Natural killer cell (primary cell): ENCODE results near the gene NDRG4. TPM values are rescaled to one million over a fixed set of nuclear protein-coding genes. Genes with fewer than 3 reads are reported as not detected.

Experiments used
- ATAC-seq, 3 donors: fragments of 150-1000 bp in 2 of 3; fragments of 200-7000 bp in 1 of 3; cut with Tn5 transposase; 1 replicate in 1 of 3; 2 replicates in 2 of 3; pipeline ENCODE4 v1.10.0; 2021; ENCODE audit warnings: mild to moderate bottlenecking in 2 of 3, moderate library complexity in 2 of 3
- DNase-seq, 2 donors: peaks; one replicate each; pipeline versions ENCODE4 v3.0.0 to v3.0.0-alpha.2; 2013 to 2021; ENCODE audit warnings: mixed read lengths in 1 of 2
- H3K27ac ChIP-seq: one replicate; pipeline ENCODE4 v1.5.1; 2013; ENCODE audit warnings: mild to moderate bottlenecking, low read length
- H3K27me3 ChIP-seq: one replicate; pipeline ENCODE4 v1.6.1; 2013; ENCODE audit warnings: low read length; ENCODE audit not compliant: control insufficient read depth, insufficient read depth
- H3K36me3 ChIP-seq: one replicate; pipeline ENCODE4 v1.6.1; 2013; ENCODE audit warnings: low read length; ENCODE audit not compliant: control insufficient read depth, insufficient read depth
- H3K4me1 ChIP-seq: one replicate; pipeline ENCODE4 v1.6.1; 2013; ENCODE audit warnings: low read length; ENCODE audit not compliant: control insufficient read depth, insufficient read depth
- H3K4me3 ChIP-seq: one replicate; pipeline ENCODE4 v1.5.1; 2013; ENCODE audit warnings: low read length
- H3K9me3 ChIP-seq: one replicate; pipeline ENCODE4 v1.6.1; 2013; ENCODE audit warnings: low read length; ENCODE audit not compliant: control insufficient read depth, insufficient read depth
- H3K27ac Mint-ChIP-seq, 2 donors: one replicate each; pipeline ENCODE4 v1.8.0; 2022; ENCODE audit warnings: mild to moderate bottlenecking in 2 of 2, mixed read lengths in 2 of 2, moderate library complexity in 1 of 2
- H3K27me3 Mint-ChIP-seq, 2 donors: one replicate each; pipeline ENCODE4 v1.8.0; 2022; ENCODE audit warnings: low read depth in 2 of 2, mixed read lengths in 2 of 2
- H3K36me3 Mint-ChIP-seq: one replicate; pipeline ENCODE4 v1.8.0; 2022; ENCODE audit warnings: mixed read lengths
- H3K4me1 Mint-ChIP-seq, 2 donors: one replicate each; pipeline ENCODE4 v1.8.0; 2022; ENCODE audit warnings: mixed read lengths in 2 of 2
- H3K4me3 Mint-ChIP-seq: one replicate; pipeline ENCODE4 v1.8.0; 2022; ENCODE audit warnings: mild to moderate bottlenecking, moderate library complexity, mixed read lengths
- H3K9me3 Mint-ChIP-seq, 2 donors: one replicate each; pipeline ENCODE4 v1.8.0; 2022; ENCODE audit warnings: mixed read lengths in 2 of 2
- WGBS: methylation state at CpG from one replicate; pipeline ENCODE4 v1.1.7; 2013; ENCODE audit warnings: missing lambda C conversion rate; ENCODE audit not compliant: insufficient coverage; 5-methylcytosine and 5-hydroxymethylcytosine counted together
- intact Hi-C: fragments of 100-400 bp; cut with micrococcal nuclease; formaldehyde crosslinking; loops from one replicate; pipeline ENCODE4 v1.14.2; 2022
- total RNA-seq, 4 donors: library from RNA; stranded (reverse); fragments of 120-200 nt in 1 of 4; gene quantifications; one replicate each; pipeline versions ENCODE4 v1.2.3 to v1.2.4, GENCODE V29; 2013 to 2022
- TF ChIP-seq, protein P1 (sequence below): fragments of 200-600 bp; IDR thresholded peaks from one replicate; pipeline ENCODE4 v1.8.0; 2022; ENCODE audit warnings: antibody characterized with exemption

Gene NDRG4
- total RNA-seq, 3 donors from 2014 or later (not counting 1 experiment from before 2014, with no cell fraction given), result not detected

DNA sequence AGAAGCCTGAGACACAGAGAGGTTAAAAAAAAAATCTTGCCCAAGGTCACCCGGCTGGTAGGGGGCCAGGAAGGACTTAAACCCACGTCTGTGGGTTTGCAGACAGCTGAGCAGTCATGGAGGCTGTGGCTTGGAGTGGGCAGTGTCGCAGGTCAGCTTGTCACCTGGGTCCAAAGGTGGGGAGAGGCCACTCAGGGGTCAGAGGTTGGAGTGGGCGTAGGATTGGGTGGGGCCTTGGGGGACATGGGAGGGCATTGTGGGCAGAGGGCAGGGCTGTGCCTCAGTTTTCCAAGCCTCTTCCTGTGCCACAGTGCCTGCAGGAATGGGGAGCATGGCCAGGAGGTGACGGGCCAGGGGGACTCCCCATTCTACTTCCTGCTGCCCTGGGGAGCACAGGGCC lies 2.0 kb upstream of the NDRG4 start:
- no peak overlapping the region for H3K4me3 Mint-ChIP-seq
- H3K36me3 ChIP-seq, result no peaks in the 10 kb centered on the region
- H3K9me3 Mint-ChIP-seq, result no peaks in the 10 kb centered on the region
- H3K27me3 ChIP-seq, result peaks cover 6% of the 10 kb centered on the region
- no peaks in the 10 kb centered on the region for H3K36me3 Mint-ChIP-seq
- H3K4me1 ChIP-seq, result peaks cover 25% of the 10 kb centered on the region
- TF ChIP-seq, protein P1, sequence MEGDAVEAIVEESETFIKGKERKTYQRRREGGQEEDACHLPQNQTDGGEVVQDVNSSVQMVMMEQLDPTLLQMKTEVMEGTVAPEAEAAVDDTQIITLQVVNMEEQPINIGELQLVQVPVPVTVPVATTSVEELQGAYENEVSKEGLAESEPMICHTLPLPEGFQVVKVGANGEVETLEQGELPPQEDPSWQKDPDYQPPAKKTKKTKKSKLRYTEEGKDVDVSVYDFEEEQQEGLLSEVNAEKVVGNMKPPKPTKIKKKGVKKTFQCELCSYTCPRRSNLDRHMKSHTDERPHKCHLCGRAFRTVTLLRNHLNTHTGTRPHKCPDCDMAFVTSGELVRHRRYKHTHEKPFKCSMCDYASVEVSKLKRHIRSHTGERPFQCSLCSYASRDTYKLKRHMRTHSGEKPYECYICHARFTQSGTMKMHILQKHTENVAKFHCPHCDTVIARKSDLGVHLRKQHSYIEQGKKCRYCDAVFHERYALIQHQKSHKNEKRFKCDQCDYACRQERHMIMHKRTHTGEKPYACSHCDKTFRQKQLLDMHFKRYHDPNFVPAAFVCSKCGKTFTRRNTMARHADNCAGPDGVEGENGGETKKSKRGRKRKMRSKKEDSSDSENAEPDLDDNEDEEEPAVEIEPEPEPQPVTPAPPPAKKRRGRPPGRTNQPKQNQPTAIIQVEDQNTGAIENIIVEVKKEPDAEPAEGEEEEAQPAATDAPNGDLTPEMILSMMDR, result no peak
- no peak overlapping the region for H3K27ac Mint-ChIP-seq
- peaks cover 0 to 7% of the 10 kb centered on the region in 2 donors for H3K4me1 Mint-ChIP-seq
- ATAC-seq, result no peak
- no peak overlapping the region for H3K27ac ChIP-seq
- intact Hi-C loops, result no loop called here
- H3K4me3 ChIP-seq, result no peak overlapping the region
- no peaks in the 10 kb centered on the region for H3K9me3 ChIP-seq
- no peak for DNase-seq
- peaks cover 6 to 21% of the 10 kb centered on the region in 2 donors for H3K27me3 Mint-ChIP-seq
- 42% methylated on average over 5 of the region's 5 CpGs for WGBS

DNA sequence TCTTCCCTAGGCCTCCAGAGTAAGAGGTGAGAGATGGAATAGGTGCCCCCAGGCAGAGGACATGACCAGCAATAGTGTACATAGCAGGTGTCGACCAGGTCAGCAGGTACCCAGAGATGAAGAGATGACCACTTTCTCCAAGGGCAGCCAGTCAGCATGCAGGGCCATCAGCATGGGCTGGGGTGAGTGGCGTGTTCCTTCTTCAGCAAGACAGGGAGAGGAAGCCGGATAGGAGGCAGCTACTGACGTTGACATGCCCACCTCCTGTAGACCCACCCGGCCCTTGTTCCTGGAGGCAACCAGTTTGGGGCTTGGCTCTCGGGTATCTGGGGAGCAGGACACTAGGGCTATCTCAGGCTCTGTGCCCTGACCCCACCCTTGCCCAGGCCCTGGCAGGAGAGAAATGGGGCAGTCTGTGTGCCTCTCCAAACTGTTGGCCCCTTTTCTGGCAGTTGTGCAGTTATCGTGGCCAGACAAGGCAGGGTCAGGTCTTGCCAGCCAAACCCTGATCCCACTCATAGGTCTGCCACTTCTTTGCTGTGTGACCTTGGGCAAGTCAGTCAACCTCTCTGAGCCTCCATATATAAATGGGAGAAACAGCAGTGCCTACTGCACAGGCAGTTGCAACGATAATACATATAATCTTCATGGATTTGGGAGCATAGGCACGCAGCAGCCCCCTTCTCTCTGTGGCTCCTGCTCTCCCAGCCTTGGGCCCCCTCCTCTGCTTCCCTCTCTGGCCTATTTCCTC lies 1.4 kb upstream of the NDRG4 start:
- Histone ChIP-seq H3K4me1 (peaks cover 25% of the 10 kb centered on the region), H3K27me3 (peaks cover 6% of the 10 kb centered on the region), H3K9me3 (no peaks in the 10 kb centered on the region), H3K4me3 (no peak overlapping the region), H3K36me3 (no peaks in the 10 kb centered on the region), H3K27ac (no peak overlapping the region)
- Mint-ChIP-seq H3K36me3 (no peaks in the 10 kb centered on the region), H3K27me3 (peaks cover 6 to 21% of the 10 kb centered on the region in 2 donors), H3K4me3 (no peak overlapping the region), H3K27ac (no peak overlapping the region), H3K9me3 (no peaks in the 10 kb centered on the region), H3K4me1 (peaks cover 0 to 7% of the 10 kb centered on the region in 2 donors)
- intact Hi-C loops, result no loop called here
- no peak for ATAC-seq
- no peak for DNase-seq
- WGBS, result 84% methylated on average over 9 of the region's 9 CpGs
- TF ChIP-seq, protein P1, result no peak

DNA sequence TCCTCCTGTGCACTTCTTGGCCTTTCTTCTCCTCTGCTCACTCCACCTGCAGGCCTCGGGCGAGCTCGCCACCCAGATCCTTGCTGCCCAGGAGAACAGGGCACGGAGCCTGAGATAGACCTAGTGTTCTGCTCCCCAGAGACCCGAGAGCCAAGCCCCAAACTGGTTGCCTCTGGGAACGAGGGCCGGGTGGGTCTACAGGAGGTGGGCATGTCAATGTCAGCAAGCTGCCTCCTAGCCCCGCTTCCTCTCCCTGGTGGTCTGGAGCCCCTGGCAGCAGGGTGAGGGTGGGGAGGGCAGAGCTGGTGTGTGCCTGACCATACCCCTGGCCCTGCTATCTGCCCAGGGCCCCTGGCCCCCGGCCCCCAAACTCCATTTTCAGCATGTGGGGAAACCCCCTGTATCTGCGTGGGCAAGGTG lies 841 bp upstream of the NDRG4 start:
- TF ChIP-seq, protein P1, result no peak
- Mint-ChIP-seq H3K9me3 (no peaks in the 10 kb centered on the region), H3K27ac (no peak overlapping the region), H3K4me3 (no peak overlapping the region), H3K36me3 (no peaks in the 10 kb centered on the region), H3K27me3 (peaks cover 6 to 21% of the 10 kb centered on the region in 2 donors), H3K4me1 (peaks cover 0 to 7% of the 10 kb centered on the region in 2 donors)
- H3K4me1 ChIP-seq, result peaks cover 25% of the 10 kb centered on the region
- ATAC-seq, result no peak
- intact Hi-C loops, result no loop called here
- no peak for DNase-seq
- H3K36me3 ChIP-seq, result no peaks in the 10 kb centered on the region
- 89% methylated on average over 10 of the region's 10 CpGs for WGBS
- H3K27me3 ChIP-seq, result peaks cover 6% of the 10 kb centered on the region
- H3K27ac ChIP-seq, result no peak overlapping the region
- H3K4me3 ChIP-seq, result no peak overlapping the region
- no peaks in the 10 kb centered on the region for H3K9me3 ChIP-seq
